ENCODE measurements around the gene NETO2. TPM values are rescaled to one million over a fixed set of nuclear protein-coding genes. Genes with fewer than 3 reads are reported as not detected.

NETO2 gene
- total RNA-seq, 1 experiment from 2014 or later, result 28.6 TPM

DNA sequence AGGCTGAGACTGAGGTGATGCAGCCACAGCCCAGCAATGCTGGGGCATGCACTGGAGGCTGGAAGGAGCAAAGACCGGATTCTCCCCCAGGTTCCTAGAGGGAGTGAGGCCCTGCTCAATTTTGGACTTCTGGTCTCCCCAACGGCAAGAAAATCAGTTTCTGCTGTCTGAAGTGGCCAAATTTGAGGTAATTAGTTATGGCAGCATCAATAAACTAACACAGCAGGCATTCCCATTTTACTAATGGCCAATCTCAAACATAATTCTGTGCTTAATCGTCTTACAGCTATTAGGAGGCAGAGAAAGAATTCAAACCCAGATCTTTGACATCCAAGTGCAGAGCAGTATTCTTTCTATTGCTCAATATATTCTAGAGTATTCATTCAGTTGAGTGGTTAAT, 16.2 kb downstream of the NETO2 start:
- H4K5ac ChIP-seq (ENCODE audit: insufficient read length, low read depth, low read length), result no peak overlapping the region
- H3K23me2 ChIP-seq (ENCODE audit: insufficient read length, low read depth, low read length, poor library complexity, severe bottlenecking), result no peaks in the 10 kb centered on the region
- Mint-ChIP-seq H3K27me3 (ENCODE audit: low read depth) (no peaks in the 10 kb centered on the region), H3K9me3 (no peaks in the 10 kb centered on the region), H3K27ac (peak overlapping the region in 1 of 3 experiments; percentile 35; a peak in 2 of 7 replicates), H3K36me3 (ENCODE audit: insufficient read depth in 1 of 3, low read depth in 3 of 3) (peaks cover 3 to 10% (median 6%) of the 10 kb centered on the region in 3 experiments; a peak in 3 of 7 replicates), H3K4me3 (no peak overlapping the region), H3K4me1 (peaks cover 18 to 19% of the 10 kb centered on the region in 2 experiments)
- H3K9ac ChIP-seq (ENCODE audit: extremely low read depth, insufficient read length, low read length), result no peak overlapping the region
- H3K14ac ChIP-seq (ENCODE audit: insufficient read depth, low read length), result no peak overlapping the region
- no peak overlapping the region for H4K91ac ChIP-seq (ENCODE audit: insufficient read length, low read depth, low read length)
- TF ChIP-seq, protein P1, sequence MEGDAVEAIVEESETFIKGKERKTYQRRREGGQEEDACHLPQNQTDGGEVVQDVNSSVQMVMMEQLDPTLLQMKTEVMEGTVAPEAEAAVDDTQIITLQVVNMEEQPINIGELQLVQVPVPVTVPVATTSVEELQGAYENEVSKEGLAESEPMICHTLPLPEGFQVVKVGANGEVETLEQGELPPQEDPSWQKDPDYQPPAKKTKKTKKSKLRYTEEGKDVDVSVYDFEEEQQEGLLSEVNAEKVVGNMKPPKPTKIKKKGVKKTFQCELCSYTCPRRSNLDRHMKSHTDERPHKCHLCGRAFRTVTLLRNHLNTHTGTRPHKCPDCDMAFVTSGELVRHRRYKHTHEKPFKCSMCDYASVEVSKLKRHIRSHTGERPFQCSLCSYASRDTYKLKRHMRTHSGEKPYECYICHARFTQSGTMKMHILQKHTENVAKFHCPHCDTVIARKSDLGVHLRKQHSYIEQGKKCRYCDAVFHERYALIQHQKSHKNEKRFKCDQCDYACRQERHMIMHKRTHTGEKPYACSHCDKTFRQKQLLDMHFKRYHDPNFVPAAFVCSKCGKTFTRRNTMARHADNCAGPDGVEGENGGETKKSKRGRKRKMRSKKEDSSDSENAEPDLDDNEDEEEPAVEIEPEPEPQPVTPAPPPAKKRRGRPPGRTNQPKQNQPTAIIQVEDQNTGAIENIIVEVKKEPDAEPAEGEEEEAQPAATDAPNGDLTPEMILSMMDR (conservative IDR thresholded peaks at IDR 0.05), result no peak
- no peak overlapping the region for H2AFZ ChIP-seq (ENCODE audit: low read length)
- no peaks in the 10 kb centered on the region for H3K9me3 ChIP-seq (ENCODE audit: control insufficient read depth, low read depth, low read length)
- H3K18ac ChIP-seq (ENCODE audit: insufficient read length, low read depth, low read length), result no peak overlapping the region
- H3K4me1 ChIP-seq (ENCODE audit: insufficient read depth, low read length), result no peaks in the 10 kb centered on the region; the same call in 1 of the 2 replicates
- no peak overlapping the region for H2BK120ac ChIP-seq (ENCODE audit: low read depth, low read length, poor library complexity, severe bottlenecking)
- H2BK5ac ChIP-seq (ENCODE audit: insufficient read length, low read length), result no peak overlapping the region
- H2AK5ac ChIP-seq (ENCODE audit: insufficient read length, low read length), result no peak overlapping the region
- H3K27ac ChIP-seq (ENCODE audit: insufficient read length, low read depth, low read length), result no peak overlapping the region
- H4K20me1 ChIP-seq (ENCODE audit: control insufficient read depth, insufficient read depth, insufficient read length), result no peaks in the 10 kb centered on the region
- no peak overlapping the region for H2BK12ac ChIP-seq (ENCODE audit: insufficient read length, low read depth, low read length)
- H3K4me2 ChIP-seq (ENCODE audit: insufficient read depth, insufficient read length, low read length), result no peak overlapping the region
- no peak overlapping the region for H3K23ac ChIP-seq (ENCODE audit: insufficient read length, low read depth, low read length)
- DNase-seq, result no peak
- no peak overlapping the region for H2BK20ac ChIP-seq (ENCODE audit: low read depth, low read length, poor library complexity, severe bottlenecking)
- WGBS (ENCODE audit: extremely low coverage, insufficient read length, low lambda C conversion rate), result no CpG with 5 or more reads among the region's 3 CpGs
- H3K79me2 ChIP-seq (ENCODE audit: insufficient read depth, low read length), result no peaks in the 10 kb centered on the region
- H3K4ac ChIP-seq (ENCODE audit: low read depth, low read length), result no peak overlapping the region
- no peak overlapping the region for H4K8ac ChIP-seq (replicated peaks; ENCODE audit: insufficient read length, low read depth, low read length)
- no peak overlapping the region for H3T11ph ChIP-seq (ENCODE audit: low read length)
- no peak overlapping the region for H2BK15ac ChIP-seq (ENCODE audit: low read depth, low read length)
- H3K56ac ChIP-seq (ENCODE audit: insufficient read length, low read depth, low read length), result no peak overlapping the region
- no peaks in the 10 kb centered on the region for H3K27me3 ChIP-seq (ENCODE audit: insufficient read depth, low read length)
- no peaks in the 10 kb centered on the region for H3K79me1 ChIP-seq (ENCODE audit: insufficient read depth, low read depth, low read length, poor library complexity, severe bottlenecking)

Measured in H9 (cell line).